T-helper 1 cell treated with Interleukin-12 subunit alpha and Interleukin-12 subunit beta and Interleukin-4 antibody, amounts not matched to agents 30 ng/mL and 1 ng/mL, for 36 hours (primary cell): ENCODE results near the gene ALKBH1. TPM values are rescaled to one million over a fixed set of nuclear protein-coding genes. Genes with fewer than 3 reads are reported as not detected.
"Not testable (repeated sequence)": the region's sequence is repeated elsewhere in the genome, so short reads cannot be mapped to it uniquely, and the experiment has no call there.

Source experiments
- intact Hi-C: fragments of 100-400 bp; cut with micrococcal nuclease; formaldehyde crosslinking; loops from one replicate; pipeline ENCODE4 v1.15.1; 2024
- total RNA-seq: library from RNA; stranded (reverse); gene quantifications from 2 replicates; pipeline ENCODE4 v1.2.3, GENCODE V29; 2022

Gene ALKBH1, protein sequence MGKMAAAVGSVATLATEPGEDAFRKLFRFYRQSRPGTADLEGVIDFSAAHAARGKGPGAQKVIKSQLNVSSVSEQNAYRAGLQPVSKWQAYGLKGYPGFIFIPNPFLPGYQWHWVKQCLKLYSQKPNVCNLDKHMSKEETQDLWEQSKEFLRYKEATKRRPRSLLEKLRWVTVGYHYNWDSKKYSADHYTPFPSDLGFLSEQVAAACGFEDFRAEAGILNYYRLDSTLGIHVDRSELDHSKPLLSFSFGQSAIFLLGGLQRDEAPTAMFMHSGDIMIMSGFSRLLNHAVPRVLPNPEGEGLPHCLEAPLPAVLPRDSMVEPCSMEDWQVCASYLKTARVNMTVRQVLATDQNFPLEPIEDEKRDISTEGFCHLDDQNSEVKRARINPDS
- 14.3 and 14.4 TPM in 2 replicates for total RNA-seq

DNA sequence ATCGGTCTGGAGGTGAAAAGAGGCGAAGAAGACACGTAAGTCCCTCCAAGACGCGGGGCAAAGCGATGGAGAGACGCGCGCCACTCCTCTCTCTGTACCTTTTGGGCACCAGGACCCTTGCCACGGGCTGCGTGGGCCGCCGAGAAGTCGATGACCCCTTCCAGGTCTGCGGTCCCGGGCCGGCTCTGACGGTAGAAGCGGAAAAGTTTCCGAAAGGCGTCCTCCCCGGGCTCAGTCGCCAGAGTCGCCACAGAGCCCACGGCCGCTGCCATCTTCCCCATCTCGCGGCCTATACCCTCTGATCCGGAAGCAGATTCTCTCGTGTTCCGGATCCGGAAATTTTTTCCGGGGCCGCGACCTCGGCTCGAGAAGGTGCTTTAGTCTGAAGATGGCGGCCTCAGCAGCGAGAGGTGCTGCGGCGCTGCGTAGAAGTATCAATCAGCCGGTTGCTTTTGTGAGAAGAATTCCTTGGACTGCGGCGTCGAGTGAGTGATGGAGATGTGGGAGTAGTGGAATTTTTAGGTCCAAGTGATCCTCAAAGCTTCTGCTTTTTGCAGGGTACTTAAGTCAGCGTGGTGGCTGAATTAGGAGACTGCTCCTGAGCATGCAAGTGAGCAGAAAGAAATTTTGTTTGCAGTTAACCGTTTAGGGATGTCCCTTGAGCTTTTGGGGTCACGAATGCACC lies at the start of gene ALKBH1, which contains the start of gene SLIRP:
ALKBH1 (minus strand) TSS at position 300 of the 685 bp plus-strand sequence; CDS start at position 281, 19 bp downstream.
SLIRP (plus strand) TSS at position 380 of the 685 bp plus-strand sequence; CDS start at position 389, 9 bp downstream.
- intact Hi-C loops, result loop anchor here (1.0 to 5.0 kb wide), 13 partner anchors 33 to 896 kb away; partner anchors contain the start of genes ADCK1, ANGEL1, CIPC and GSTZ1

DNA sequence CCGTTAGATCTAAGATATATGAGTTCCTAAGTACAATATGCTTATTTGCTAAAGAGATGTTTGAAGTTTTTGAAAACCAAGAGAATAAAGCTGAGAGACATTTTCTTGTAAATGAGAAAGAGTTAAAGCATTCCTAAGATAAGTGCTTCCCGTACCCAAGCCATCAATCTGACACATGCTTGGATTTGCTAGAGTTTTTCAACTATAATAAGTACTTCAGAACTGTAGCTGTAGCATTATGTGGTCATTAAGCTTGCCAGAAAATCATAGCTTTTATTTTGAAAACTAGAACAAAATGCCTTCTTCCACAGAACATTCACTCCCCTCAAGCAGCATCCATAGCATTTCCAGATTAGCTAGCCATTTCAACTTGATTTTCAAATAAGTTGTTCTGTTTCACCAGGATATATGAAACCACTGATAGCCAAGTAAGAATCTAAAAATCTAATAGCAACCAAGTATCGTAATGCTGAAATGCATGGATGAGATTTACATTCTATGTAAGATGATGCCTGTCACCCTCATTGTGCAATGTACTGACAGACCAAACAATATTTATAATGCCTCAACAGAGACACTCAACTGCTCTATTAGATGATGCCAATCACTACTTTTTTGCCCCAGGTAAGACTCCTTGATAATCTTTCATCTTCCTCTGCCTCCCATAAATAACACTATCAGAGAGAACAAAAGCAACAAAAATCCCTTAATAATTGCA lies 45.1 kb upstream of the ALKBH1 start:
- intact Hi-C loops, result no loop called here

DNA sequence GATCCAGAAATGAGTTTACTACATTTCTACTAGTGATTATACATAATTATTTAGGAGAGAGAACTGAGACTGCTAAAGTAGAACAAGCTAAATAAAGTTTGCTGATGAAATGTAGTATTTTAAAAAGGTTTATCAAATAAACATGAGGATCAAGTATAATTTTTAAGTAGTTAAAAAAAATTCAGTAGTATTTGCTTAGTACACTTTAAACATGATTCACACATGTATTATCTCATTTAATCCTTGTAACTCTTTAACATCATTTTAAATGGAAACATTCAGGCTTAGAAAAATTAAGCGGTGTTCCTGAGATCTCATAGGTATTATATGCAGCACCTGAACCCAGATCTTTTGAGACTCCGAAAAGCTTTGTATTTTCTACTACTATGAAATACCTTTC lies 44.4 kb upstream of the ALKBH1 start:
- intact Hi-C loops, result no loop called here

DNA sequence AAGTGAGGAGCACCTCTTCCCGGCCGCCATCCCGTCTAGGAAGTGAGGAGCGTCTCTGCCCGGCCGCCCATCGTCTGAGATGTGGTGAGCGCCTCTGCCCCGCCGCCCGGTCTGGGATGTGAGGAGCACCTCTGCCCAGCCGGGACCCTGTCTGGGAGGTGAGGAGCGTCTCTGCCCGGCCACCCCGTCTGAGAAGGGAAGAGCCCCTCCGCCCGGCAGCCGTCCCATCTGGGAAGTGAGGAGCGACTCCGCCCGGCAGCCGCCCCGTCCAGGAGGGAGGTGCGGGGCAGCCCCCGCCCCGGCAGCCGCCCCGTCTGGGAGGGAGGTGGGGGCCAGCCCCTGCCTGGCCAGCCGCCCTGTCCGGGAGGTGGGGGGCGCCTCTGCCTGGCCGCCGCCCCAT lies 39.6 kb upstream of the ALKBH1 start:
- intact Hi-C loops, result not testable (repeated sequence)

DNA sequence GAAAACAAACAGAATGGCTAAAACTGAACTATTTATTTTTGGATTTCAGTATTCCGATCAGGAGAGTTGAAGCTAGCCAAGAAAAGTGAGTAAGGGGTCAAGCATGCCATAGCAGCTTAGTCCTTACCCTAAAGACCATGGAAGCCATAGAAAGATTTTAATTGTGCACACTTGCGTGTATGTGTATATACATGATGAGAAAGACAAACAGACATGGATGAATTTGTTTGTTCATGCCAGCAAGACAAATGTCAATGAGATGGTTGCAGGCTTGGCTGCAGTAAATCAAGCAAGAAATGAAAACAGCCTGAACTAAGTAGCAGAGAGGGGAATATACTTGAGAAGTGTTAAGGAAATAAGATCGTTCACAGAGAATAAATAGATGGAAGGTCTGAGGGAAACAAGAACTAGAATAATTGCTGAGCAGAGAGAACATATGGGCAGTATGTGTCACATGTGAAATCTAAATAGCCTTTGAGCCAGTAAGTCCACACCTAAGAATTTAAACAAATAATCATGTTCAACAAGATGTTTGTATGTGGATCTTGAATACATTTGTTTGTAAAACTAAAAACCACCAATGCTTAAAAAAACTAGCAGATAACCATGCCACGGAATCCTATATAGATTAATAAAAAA lies 38.4 kb upstream of the ALKBH1 start:
- intact Hi-C loops, result no loop called here

DNA sequence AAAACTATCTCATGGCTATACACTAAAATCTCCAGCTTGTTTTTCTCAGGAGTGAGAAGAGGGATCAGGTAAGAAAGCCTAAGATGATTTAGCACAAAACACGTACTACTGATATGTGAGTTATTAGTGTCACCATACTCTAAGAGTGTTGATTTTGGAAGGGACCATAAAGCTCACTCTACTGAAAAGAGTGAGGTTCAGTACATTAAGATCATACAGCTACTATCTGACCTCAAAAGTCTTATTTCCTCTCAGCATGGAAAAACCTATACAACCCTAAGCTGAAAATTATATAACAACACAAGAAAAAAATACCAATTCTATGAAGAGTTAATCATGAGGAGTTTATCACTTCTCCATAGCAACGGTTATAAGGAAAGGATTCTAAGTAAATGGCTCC lies 33.6 kb upstream of the ALKBH1 start:
- intact Hi-C loops, result loop anchor here (2.0 kb wide), 1 partner anchor 33 kb away; the partner anchor contains the start of genes ALKBH1 and SLIRP

DNA sequence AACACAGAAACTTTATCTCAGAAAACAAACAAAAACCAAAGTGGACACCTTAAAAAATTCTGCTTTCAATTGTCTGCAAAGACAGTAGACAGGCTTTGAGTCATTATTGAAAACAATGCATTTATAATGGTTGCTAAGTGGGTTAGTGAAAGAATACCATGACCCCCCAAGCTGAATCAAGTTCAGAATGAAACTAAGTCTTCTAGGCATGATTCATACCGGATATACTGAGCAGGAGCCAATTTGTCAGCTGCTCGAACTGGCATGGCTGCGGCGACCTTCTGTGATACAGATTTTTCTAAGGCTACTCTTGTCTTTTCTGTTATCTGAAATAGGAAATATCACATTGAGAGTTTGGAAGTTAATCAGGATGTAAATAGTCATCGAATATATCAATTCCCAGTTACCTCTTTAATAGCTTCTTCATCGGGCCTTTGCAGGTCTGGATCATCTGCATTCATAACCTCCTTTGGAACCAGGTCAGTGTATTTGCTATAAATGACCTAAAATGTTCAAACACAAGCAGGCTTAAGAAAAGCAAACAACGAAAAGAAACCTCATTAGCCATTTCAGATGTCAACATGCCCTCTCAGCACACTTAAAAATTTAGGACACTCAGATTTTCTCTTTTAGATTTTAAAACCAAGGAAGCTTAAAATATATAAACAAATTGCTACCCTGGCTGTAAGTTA lies 30.9 kb upstream of the ALKBH1 start:
- intact Hi-C loops, result no loop called here

DNA sequence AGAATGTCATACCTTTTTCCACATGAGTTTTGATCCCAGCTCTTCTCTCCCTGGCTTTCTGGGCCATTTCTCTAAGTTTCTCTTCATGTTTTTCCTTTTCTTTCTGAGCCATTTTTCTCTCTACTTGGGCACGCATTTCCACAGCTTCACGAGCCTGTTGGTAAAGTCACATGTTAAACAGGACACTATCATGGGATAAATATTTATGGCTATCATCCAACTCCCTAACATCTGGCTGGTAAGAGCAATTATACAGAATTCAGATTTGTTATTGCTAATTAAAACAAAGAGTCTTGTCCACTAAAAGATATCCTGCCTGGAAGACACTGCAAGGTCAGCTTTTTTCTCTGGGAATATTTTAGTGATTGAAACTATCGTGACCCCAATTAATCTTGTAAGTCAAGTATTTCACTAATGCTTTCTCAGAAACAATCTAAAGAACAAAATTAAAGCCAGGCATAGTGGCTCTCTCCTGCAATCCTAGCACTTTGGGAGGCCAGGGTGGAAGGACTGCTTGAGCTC lies 23.2 kb upstream of the ALKBH1 start:
- intact Hi-C loops, result no loop called here

DNA sequence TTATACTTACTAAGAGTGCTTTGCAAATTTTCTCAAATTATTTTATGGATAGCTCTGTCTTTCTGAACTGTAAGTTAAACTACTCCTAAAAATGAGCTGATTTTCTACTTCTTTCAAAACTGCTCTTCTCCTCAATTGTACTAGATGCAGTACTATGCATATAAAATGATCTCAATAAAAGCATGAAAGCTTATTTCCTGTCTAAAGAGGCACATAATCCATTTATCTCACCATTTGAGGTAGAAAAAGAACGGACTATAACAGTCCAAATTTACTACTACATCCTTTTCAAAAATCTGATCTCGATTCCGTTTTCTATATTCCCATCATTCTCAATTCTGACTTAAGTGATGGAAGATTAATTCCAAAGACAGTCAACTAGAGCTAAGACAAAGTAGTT lies 14.5 kb upstream of the ALKBH1 start:
- intact Hi-C loops, result no loop called here

DNA sequence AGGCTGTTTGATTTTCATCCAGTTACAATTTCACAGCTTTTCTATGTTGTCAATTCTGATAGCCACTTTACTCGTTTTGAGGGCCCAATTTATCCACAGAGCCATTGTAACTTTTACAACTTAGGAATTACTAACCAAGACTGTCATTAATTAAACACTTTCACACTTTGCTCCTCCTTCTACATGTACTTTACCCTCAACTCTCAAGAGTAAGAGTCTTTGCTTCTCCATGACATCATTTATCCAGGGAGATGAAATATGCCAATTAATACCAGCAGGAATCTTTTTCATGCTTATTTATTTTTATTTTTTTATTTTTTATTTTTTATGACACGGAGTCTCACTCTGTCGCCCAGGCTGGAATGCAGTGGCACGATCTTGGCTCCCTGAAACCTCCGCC lies 13.6 kb upstream of the ALKBH1 start:
- intact Hi-C loops, result no loop called here

DNA sequence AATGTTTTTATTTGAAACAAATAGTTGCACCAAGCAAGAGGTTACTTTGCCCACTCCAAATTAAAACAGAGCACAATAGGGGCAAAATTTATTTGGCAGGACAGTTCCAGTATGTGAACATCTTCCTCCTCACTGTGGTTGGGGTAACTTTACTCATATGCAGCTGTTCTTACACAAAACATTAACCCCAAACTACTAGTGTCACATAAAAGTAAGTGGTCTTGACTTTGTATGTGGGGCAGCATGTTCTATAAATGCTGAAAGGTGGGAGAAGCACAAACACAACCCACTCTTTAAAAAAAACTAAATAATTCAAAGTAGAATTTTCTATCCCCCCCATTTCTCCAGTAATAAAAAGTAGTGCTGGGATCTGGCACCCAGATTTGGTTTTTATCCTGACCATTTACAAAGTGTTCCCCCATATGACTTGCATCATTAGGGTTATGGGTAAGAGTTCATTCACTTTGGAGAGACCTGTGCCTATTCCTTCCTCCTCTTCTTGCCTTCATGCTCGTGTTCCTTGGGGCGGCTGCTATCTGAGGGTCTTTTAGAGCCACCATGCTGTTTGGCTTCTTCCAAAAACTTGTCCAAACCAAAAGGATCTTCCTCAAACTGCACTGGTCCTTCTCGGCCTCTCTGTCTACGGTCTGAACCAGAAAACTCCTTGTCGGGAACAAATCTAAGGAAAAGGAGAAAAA lies 9.9 kb upstream of the ALKBH1 start:
- intact Hi-C loops, result no loop called here

DNA sequence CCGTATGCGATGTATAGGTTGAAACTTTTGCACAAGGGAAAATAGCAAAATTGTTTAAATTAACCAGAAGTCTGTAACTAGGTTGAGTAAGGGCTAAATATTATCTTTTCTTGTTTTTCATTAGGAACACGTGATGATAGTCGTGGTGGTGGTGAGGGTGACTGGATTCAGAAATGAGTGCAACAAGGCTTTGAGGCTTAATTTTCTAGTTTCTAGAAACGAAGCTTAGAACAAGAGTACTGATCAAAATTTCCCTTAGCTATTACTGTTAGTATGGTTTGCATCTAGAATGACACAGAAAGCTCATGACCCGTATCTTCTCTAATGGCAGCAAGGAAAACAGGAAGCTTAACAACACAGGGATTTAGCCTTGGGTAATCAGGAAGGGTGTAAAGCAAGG lies 7.1 kb upstream of the ALKBH1 start:
- intact Hi-C loops, result no loop called here

DNA sequence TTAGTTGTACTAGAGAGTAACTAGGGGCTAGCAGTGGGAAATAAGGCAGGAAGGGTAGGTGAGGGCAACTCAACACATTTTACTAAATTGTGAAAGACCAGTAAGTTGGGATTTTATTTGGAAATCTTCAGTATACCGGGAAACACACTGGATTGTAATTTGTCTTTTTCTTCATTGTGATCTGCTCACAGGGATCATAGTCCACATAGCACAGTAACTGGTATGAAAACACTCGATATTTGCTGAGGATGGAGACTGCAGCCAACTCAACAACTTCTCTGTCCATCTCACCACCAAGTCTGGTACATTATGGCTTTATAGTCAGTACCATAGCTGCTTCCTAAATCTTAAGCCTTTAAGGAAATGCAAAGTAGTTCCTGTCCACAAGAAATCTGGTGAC lies 2.5 kb upstream of the ALKBH1 start:
- intact Hi-C loops, result no loop called here

DNA sequence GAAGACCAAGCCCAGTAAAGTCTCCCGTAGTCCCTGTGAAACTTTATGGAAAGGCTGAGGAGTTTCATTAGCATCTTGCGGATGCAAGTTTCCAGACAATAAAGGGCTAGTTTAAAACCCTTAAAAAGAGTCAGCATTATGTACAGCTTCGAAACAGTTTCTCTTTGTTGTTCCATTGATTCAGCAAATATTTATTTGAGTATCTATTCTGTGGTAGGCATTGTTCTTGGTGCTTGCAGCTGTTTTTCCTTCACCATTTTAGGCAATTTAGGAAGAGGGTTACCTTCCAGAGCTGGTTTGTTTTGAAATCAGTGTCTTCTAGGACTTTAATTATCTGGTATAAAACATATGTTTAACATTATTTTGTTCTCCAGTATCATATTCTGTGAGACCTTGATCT lies 1.6 kb upstream of the ALKBH1 start:
- intact Hi-C loops, result loop anchor here (2.0 to 5.0 kb wide), 5 partner anchors 31 to 897 kb away; partner anchors contain the start of gene ANGEL1

DNA sequence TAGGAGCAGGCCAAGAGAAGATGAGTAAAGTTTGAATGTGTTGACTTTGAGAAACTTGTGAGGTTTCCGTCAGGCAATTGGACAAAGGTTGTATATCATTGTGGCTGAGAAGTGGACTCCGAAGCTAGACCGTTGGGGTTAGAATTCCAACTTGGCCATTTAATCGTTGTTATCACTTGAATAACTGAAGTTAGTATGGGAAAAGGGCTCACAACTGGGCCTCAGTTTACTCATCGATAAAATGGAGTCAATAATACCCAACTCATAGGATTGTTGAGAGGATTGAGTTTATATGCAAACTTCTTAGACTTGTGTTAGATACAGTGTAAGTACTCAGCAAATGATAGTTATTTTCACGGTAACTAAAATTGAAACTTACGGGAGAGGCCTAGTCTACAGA lies 926 bp upstream of the ALKBH1 start:
- intact Hi-C loops, result loop anchor here (1.0 to 5.0 kb wide), 13 partner anchors 32 to 896 kb away; partner anchors contain the start of genes ADCK1, ANGEL1, CIPC and GSTZ1

DNA sequence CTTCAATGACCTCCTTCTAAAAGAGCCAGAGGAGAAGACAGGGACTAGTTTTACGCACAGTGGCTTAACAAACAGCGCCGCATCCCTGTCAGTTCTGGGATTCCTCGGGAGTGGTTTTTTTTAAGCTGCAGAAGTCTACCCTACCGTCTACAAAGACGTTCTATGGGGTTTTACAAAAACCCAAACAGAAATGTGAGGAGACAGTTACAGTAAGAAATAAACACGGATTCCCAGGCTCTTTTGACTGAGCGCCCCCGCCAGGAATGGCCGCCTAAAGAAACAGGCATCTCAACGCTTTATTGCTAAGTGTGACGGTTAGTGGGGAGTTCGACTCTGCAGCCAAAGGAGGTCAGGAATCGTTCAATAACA lies 484 bp downstream of the ALKBH1 start:
- intact Hi-C loops, result loop anchor here (5.0 kb wide), 3 partner anchors 65 to 895 kb away; partner anchors contain the start of gene ANGEL1

DNA sequence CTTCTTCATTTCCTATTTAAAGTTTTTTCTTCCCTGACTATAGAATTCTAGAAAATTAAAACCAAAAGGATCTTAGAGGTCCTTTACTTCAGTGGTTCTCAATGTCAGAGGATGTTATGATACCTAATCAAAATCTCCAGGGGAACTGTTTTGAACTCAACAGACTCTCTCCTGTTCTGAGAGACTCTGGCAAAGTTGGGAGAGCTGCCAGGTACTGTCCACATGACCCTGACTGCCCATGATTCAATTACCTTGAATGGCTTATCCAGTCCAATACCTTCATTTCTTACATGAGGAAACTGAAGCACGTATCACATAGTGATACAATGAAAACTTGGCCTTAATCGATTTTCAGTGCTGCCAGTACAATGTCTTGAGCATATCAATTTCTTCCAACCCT lies 16.6 kb downstream of the ALKBH1 start:
- intact Hi-C loops, result no loop called here

DNA sequence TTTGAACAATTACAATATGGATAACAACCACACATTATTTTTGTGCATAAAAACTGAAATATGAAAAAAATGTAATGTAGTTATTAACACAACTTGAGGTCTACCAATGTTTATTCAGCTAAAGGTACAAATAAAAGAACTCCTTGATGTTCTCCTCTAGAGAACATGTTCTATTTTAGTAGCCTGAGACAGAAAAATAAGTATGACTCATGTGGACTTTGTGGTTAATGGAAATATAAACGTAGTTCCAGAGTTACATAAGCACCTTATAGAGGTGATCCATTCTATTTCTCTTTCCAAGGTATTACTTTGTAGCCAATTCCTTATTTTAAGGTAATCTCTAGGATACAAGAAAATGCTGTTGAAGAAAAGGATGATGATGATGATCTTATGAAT lies 25.7 kb downstream of the ALKBH1 start:
- intact Hi-C loops, result no loop called here
